Gastrocnemius medialis (tissue), 4 donors: Measurements from ENCODE around the gene COL28A1.

Experiments used
- POLR2A ChIP-seq, 2 donors: fragments of 450-650 bp; IDR thresholded peaks; one replicate each; pipeline ENCODE4 v1.6.1; 2017; ENCODE audit warnings: antibody characterized with exemption in 2 of 2, mild to moderate bottlenecking in 2 of 2, moderate library complexity in 2 of 2
- TF ChIP-seq, protein P1 (sequence below), 5 experiments: fragments of 450-650 bp in 3 of 5; fragments of 200-600 bp in 2 of 5; sonication (generic) in 2 of 5; IDR thresholded peaks in 4 of 5; conservative IDR thresholded peaks in 1 of 5; 1 replicate in 4 of 5; 2 replicates in 1 of 5; pipeline ENCODE4 v1.5.1; 2016 to 2019; ENCODE audit warnings: antibody characterized with exemption in 5 of 5, mild to moderate bottlenecking in 3 of 5, moderate library complexity in 3 of 5

DNA sequence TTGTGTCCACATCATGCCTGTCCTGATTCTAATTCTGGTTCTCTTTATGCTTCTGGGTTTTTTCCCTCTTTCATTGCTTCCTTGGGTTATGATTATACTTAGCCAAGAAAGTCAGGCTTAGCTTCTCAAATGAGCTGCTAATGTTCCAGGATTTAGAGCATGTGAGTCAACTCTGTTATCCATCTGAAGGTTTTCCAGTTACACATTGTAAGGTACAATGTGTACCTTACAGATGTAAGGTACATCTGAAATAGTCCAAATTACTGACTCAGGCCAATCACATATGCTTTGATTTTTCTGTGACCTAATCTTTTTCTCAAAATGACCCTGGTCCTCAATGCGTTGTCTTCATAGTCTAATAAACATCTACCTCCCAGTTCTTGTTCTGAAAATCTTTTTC is 17.7 kb upstream of the COL28A1 start:
- TF ChIP-seq POLR2A (IDR thresholded peaks at IDR 0.05): no peak
- TF ChIP-seq, protein P1, sequence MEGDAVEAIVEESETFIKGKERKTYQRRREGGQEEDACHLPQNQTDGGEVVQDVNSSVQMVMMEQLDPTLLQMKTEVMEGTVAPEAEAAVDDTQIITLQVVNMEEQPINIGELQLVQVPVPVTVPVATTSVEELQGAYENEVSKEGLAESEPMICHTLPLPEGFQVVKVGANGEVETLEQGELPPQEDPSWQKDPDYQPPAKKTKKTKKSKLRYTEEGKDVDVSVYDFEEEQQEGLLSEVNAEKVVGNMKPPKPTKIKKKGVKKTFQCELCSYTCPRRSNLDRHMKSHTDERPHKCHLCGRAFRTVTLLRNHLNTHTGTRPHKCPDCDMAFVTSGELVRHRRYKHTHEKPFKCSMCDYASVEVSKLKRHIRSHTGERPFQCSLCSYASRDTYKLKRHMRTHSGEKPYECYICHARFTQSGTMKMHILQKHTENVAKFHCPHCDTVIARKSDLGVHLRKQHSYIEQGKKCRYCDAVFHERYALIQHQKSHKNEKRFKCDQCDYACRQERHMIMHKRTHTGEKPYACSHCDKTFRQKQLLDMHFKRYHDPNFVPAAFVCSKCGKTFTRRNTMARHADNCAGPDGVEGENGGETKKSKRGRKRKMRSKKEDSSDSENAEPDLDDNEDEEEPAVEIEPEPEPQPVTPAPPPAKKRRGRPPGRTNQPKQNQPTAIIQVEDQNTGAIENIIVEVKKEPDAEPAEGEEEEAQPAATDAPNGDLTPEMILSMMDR (IDR thresholded peaks at IDR 0.05 in 4 of 5, conservative IDR thresholded peaks at IDR 0.05 in 1 of 5): no peak
